Activated naive CD8-positive, alpha-beta T cell treated with anti-CD3 and anti-CD28 coated beads, Interleukin-2, amount 50 U/mL, for 16 hours (primary cell): ENCODE measurements around the gene MICAL3.

ENCODE experiments used
- DNase-seq: peaks from one replicate; pipeline ENCODE4 v3.0.0-alpha.2; 2020; ENCODE audit warnings: low read depth, low spot score

MICAL3 gene

GRCh38 chr22:17976121-17976520, 48.2 kb downstream of the MICAL3 start:
- DNase-seq, result no peak

GRCh38 chr22:17974703-17975372, 49.5 kb downstream of the MICAL3 start:
- no peak for DNase-seq

- DNase-seq, result no peak
Observed at GRCh38 chr22:17974087-17974486, 50.3 kb downstream of the MICAL3 start.

GRCh38 chr22:17973217-17973616, 51.1 kb downstream of the MICAL3 start:
- DNase-seq, result no peak

- no peak for DNase-seq
Observed at GRCh38 chr22:17972385-17973191, 51.8 kb downstream of the MICAL3 start.

- no peak for DNase-seq
Observed at GRCh38 chr22:17971711-17972110, 52.6 kb downstream of the MICAL3 start.

- DNase-seq, result no peak
Observed at GRCh38 chr22:17970201-17970708, 54.1 kb downstream of the MICAL3 start.

GRCh38 chr22:17969701-17970113, 54.7 kb downstream of the MICAL3 start:
- DNase-seq, result no peak

- no peak for DNase-seq
Observed at GRCh38 chr22:17968126-17968525, 56.2 kb downstream of the MICAL3 start.

GRCh38 chr22:17966403-17966717, 58.0 kb downstream of the MICAL3 start:
- DNase-seq, result no peak

- no peak for DNase-seq
Observed at GRCh38 chr22:17965538-17966402, 58.6 kb downstream of the MICAL3 start.

GRCh38 chr22:17964643-17965042, 59.7 kb downstream of the MICAL3 start:
- no peak for DNase-seq

GRCh38 chr22:17964156-17964555, 60.2 kb downstream of the MICAL3 start:
- DNase-seq, result no peak

- no peak for DNase-seq
Observed at GRCh38 chr22:17963015-17963414, 61.3 kb downstream of the MICAL3 start.

- DNase-seq, result no peak
Observed at GRCh38 chr22:17962168-17962567, 62.2 kb downstream of the MICAL3 start.

- no peak for DNase-seq
Observed at GRCh38 chr22:17961446-17961729, 63.0 kb downstream of the MICAL3 start.

GRCh38 chr22:17960695-17961445, 63.5 kb downstream of the MICAL3 start:
- DNase-seq, result no peak

GRCh38 chr22:17960011-17960410, 64.3 kb downstream of the MICAL3 start:
- DNase-seq, result no peak

GRCh38 chr22:17958166-17958565, 66.2 kb downstream of the MICAL3 start:
- DNase-seq, result no peak

- DNase-seq, result no peak
Observed at GRCh38 chr22:17957693-17958092, 66.7 kb downstream of the MICAL3 start.

- no peak for DNase-seq
Observed at GRCh38 chr22:17957204-17957603, 67.2 kb downstream of the MICAL3 start.

- no peak for DNase-seq
Observed at GRCh38 chr22:17956630-17957029, 67.7 kb downstream of the MICAL3 start.
